Measurements from ENCODE around the gene LYPD6.

GRCh38 chr2:149430743-149431736 is 100.7 kb downstream of the LYPD6 start:
- no peak for TF ChIP-seq CTCF (conservative IDR thresholded peaks at IDR 0.05; ENCODE audit: low read depth, low read length)
- TF ChIP-seq EZH2 (IDR thresholded peaks at IDR 0.05; ENCODE audit: low read length, unreplicated experiment) = no peak
